ENCODE measurements around the gene TMEM109. TPM values are rescaled to one million over a fixed set of nuclear protein-coding genes. Genes with fewer than 3 reads are reported as not detected.

The TMEM109 gene
- total and polyA plus RNA-seq, 2 of the 13 experiments (the other 11 are each of a cell fraction or from before 2014, with no cell fraction given): 7.7 to 18.0 TPM

DNA sequence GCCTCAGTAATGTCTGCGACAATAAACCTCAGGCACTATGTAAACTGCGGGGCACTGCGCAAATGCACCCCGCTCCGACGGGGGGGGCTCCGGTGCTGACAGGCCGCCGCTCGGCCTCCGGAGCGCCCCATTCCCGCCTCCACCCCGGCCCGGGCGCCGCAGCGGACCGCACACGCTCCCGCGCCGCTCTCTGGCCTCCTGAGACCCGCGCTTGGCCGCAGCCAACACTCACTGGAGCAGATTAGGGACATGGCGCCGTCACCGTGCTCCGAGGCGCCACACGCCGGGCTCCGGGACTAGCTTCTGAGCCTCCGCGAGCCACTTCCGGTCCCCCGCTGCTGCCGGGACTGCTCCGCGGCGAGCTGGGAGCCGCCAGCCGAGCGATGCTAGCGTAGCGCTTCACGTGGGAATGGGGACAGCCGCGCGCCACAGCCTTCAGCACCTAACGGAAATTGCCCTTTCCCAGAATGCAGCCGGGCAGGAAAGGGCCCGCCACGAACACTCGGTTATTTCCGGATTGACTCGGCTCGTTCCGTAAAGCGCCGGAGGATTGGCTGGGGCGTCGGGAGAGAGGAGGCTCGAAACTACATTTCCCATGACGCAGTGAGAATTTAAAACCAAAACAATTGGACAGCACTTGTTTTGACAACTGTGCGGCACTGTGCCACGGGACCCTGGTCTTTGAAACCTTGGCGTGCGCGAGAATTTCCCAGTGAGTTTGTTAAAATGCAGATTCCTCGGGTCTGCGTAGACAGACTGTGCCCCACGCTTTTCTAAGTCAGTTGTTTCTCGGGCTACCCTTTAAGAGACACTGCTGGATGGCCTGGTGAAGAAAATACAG is 7.6 kb upstream of the TMEM109 start, which contains the start of gene PRPF19 (continued):
- TF ChIP-seq, protein P1, sequence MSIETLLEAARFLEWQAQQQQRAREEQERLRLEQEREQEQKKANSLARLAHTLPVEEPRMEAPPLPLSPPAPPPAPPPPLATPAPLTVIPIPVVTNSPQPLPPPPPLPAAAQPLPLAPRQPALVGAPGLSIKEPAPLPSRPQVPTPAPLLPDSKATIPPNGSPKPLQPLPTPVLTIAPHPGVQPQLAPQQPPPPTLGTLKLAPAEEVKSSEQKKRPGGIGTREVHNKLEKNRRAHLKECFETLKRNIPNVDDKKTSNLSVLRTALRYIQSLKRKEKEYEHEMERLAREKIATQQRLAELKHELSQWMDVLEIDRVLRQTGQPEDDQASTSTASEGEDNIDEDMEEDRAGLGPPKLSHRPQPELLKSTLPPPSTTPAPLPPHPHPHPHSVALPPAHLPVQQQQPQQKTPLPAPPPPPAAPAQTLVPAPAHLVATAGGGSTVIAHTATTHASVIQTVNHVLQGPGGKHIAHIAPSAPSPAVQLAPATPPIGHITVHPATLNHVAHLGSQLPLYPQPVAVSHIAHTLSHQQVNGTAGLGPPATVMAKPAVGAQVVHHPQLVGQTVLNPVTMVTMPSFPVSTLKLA (IDR thresholded peaks at IDR 0.05): peak; percentile 61
- peak; percentile 72; the same call in 1 of the 2 replicates for TF ChIP-seq ZNF616 (CRISPR knock-in tag; IDR thresholded peaks at IDR 0.05; ENCODE audit: low read depth)
- TF ChIP-seq MEF2D (CRISPR knock-in tag; IDR thresholded peaks at IDR 0.05): no peak; the same call in 1 of the 2 replicates
- TF ChIP-seq ZNF883 (CRISPR knock-in tag; IDR thresholded peaks at IDR 0.05; ENCODE audit: not compliant biosample characterization): peak; percentile 85
- peak; percentile 69; the same call in 1 of the 2 replicates for TF ChIP-seq ZNF510 (CRISPR knock-in tag; IDR thresholded peaks at IDR 0.05; ENCODE audit: low read depth)
- TF ChIP-seq MEIS1 (CRISPR knock-in tag; IDR thresholded peaks at IDR 0.05; ENCODE audit: borderline replicate concordance): peak; percentile 86
- TF ChIP-seq ZNF557 (CRISPR knock-in tag; IDR thresholded peaks at IDR 0.05): no peak
- TF ChIP-seq POLR2AphosphoS5 (IDR thresholded peaks at IDR 0.05; ENCODE audit: low read depth, low read length): peak; percentile 79
- TF ChIP-seq ZBTB34 (CRISPR knock-in tag; IDR thresholded peaks at IDR 0.05): 0 out of 2 replicates have a peak, but pooled peaks have one; percentile 20
- peak; percentile 42; the same call in 1 of the 2 replicates for TF ChIP-seq GATAD2A (CRISPR knock-in tag; IDR thresholded peaks at IDR 0.05)
- TF ChIP-seq ZNF136 (CRISPR knock-in tag; IDR thresholded peaks at IDR 0.05; ENCODE audit: low read depth): peak; percentile 39; the same call in 1 of the 2 replicates
- peak; percentile 58; the same call in 1 of the 2 replicates for TF ChIP-seq ZNF580 (CRISPR knock-in tag; IDR thresholded peaks at IDR 0.05; ENCODE audit: borderline replicate concordance, low read depth)
- peak; percentile 84 for TF ChIP-seq GABPA (IDR thresholded peaks at IDR 0.05; ENCODE audit: low read depth, low read length)
- peak; percentile 97 for TF ChIP-seq GABPA (CRISPR knock-in tag; IDR thresholded peaks at IDR 0.05; ENCODE audit: low read depth)
- TF ChIP-seq THAP9 (CRISPR knock-in tag; IDR thresholded peaks at IDR 0.05; ENCODE audit: borderline replicate concordance): peak; percentile 42; the same call in 1 of the 2 replicates
- TF ChIP-seq MAFK (conservative IDR thresholded peaks at IDR 0.05 in 1 of 2, IDR thresholded peaks at IDR 0.05 in 1 of 2; ENCODE audit: low read length in 2 of 2): no peak
- peak; percentile 69 for TF ChIP-seq ZNF331 (CRISPR knock-in tag; IDR thresholded peaks at IDR 0.05)
- TF ChIP-seq NR2F6 (IDR thresholded peaks at IDR 0.05): no peak
- TF ChIP-seq NR2F6 (CRISPR knock-in tag; IDR thresholded peaks at IDR 0.05): 0 out of 2 replicates have a peak, but pooled peaks have one; percentile 17
- TF ChIP-seq, protein P2, sequence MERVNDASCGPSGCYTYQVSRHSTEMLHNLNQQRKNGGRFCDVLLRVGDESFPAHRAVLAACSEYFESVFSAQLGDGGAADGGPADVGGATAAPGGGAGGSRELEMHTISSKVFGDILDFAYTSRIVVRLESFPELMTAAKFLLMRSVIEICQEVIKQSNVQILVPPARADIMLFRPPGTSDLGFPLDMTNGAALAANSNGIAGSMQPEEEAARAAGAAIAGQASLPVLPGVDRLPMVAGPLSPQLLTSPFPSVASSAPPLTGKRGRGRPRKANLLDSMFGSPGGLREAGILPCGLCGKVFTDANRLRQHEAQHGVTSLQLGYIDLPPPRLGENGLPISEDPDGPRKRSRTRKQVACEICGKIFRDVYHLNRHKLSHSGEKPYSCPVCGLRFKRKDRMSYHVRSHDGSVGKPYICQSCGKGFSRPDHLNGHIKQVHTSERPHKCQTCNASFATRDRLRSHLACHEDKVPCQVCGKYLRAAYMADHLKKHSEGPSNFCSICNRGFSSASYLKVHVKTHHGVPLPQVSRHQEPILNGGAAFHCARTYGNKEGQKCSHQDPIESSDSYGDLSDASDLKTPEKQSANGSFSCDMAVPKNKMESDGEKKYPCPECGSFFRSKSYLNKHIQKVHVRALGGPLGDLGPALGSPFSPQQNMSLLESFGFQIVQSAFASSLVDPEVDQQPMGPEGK (CRISPR knock-in tag; IDR thresholded peaks at IDR 0.05): peak; percentile 52; the same call in 1 of the 2 replicates
- peak; percentile 66; the same call in 1 of the 2 replicates for TF ChIP-seq AHR (CRISPR knock-in tag; IDR thresholded peaks at IDR 0.05)
- TF ChIP-seq ZNF274 (CRISPR knock-in tag; IDR thresholded peaks at IDR 0.05): peak; percentile 82
